Islet precursor cell (in vitro differentiated cells): ENCODE measurements around the gene DAZAP2.
"Not testable (repeated sequence)": the region's sequence is repeated elsewhere in the genome, so short reads cannot be mapped to it uniquely, and the experiment has no call there.

Experiments used
- DNase-seq: peaks from one replicate; pipeline ENCODE4 v3.0.0-alpha.2; 2018

Gene DAZAP2

GRCh38 chr12:51217133-51217967 is 21.3 kb upstream of the DAZAP2 start:
- peak; percentile 78 for DNase-seq

GRCh38 chr12:51217968-51218606 is 20.5 kb upstream of the DAZAP2 start, which contains the start of gene POU6F1:
Gene POU6F1, minus strand, starts transcription at chr12:51218062. Its CDS starts 11,226 bp downstream, at chr12:51206836.
- peak; percentile 93 for DNase-seq

- peak; percentile 80 for DNase-seq
These were observed 19.9 kb upstream of the DAZAP2 start for GRCh38 chr12:51218607-51219161.

- no peak for DNase-seq
These were observed 19.3 kb upstream of the DAZAP2 start for GRCh38 chr12:51219322-51219721.

- DNase-seq: not testable (repeated sequence)
These were observed 18.8 kb upstream of the DAZAP2 start for GRCh38 chr12:51219857-51220256.

GRCh38 chr12:51222461-51222860 is 16.2 kb upstream of the DAZAP2 start:
- DNase-seq: no peak

- no peak for DNase-seq
These were observed 14.0 kb upstream of the DAZAP2 start for GRCh38 chr12:51224625-51225024.

- DNase-seq: no peak
These were observed 13.4 kb upstream of the DAZAP2 start for GRCh38 chr12:51225234-51225633.

- DNase-seq: no peak
These were observed 12.9 kb upstream of the DAZAP2 start for GRCh38 chr12:51225771-51226170.

- DNase-seq: peak; percentile 66
These were observed 11.5 kb upstream of the DAZAP2 start for GRCh38 chr12:51227112-51227511.

- DNase-seq: no peak
These were observed 10.7 kb upstream of the DAZAP2 start for GRCh38 chr12:51227962-51228361.

GRCh38 chr12:51229116-51229809 is 9.4 kb upstream of the DAZAP2 start:
- no peak for DNase-seq

- DNase-seq: no peak
These were observed 6.0 kb upstream of the DAZAP2 start for GRCh38 chr12:51232642-51233041.

GRCh38 chr12:51234530-51234929 is 4.1 kb upstream of the DAZAP2 start:
- no peak for DNase-seq

GRCh38 chr12:51238037-51238509 is 553 bp upstream of the DAZAP2 start:
- no peak for DNase-seq

GRCh38 chr12:51240971-51241370 is 2.3 kb downstream of the DAZAP2 start:
- no peak for DNase-seq

GRCh38 chr12:51242120-51242519 is 3.5 kb downstream of the DAZAP2 start:
- no peak for DNase-seq

GRCh38 chr12:51242876-51243275 is 4.2 kb downstream of the DAZAP2 start:
- DNase-seq: no peak

GRCh38 chr12:51244269-51244668 is 5.6 kb downstream of the DAZAP2 start:
- no peak for DNase-seq

GRCh38 chr12:51245476-51246253 is 7.0 kb downstream of the DAZAP2 start:
- no peak for DNase-seq

GRCh38 chr12:51246254-51246853 is 7.7 kb downstream of the DAZAP2 start:
- DNase-seq: no peak
